Central memory CD8-positive, alpha-beta T cell (primary cell): ENCODE results near the gene EFHC2.
A peak's percentile ranks its signal among the peaks of the same experiment; 100 is the strongest.

Experiments
- ATAC-seq: fragments of 150-1000 bp; cut with Tn5 transposase; replicated peaks from 2 replicates; pipeline ENCODE4 v1.10.0; 2022; ENCODE audit warnings: mild to moderate bottlenecking, moderate FRiP score, moderate number of reproducible peaks; ENCODE audit not compliant: poor library complexity, severe bottlenecking; ENCODE audit errors: extremely low read depth
- DNase-seq, 2 donors: peaks; one replicate each; pipeline ENCODE4 v3.0.0; 2021; ENCODE audit warnings: low spot score in 2 of 2
- H3K27ac Mint-ChIP-seq: one replicate; pipeline ENCODE4 v1.8.0; 2022; ENCODE audit warnings: low read depth, mild to moderate bottlenecking, moderate library complexity, mixed read lengths
- H3K27me3 Mint-ChIP-seq: one replicate; pipeline ENCODE4 v1.8.0; 2022; ENCODE audit warnings: mixed read lengths
- H3K36me3 Mint-ChIP-seq: one replicate; pipeline ENCODE4 v1.8.0; 2022; ENCODE audit warnings: mild to moderate bottlenecking, moderate library complexity, mixed read lengths; ENCODE audit not compliant: insufficient read depth
- H3K4me1 Mint-ChIP-seq: one replicate; pipeline ENCODE4 v1.8.0; 2022; ENCODE audit warnings: mixed read lengths
- H3K4me3 Mint-ChIP-seq: one replicate; pipeline ENCODE4 v1.8.0; 2022; ENCODE audit warnings: mild to moderate bottlenecking, moderate library complexity, mixed read lengths
- H3K9me3 Mint-ChIP-seq: one replicate; pipeline ENCODE4 v1.8.0; 2022; ENCODE audit warnings: mixed read lengths

EFHC2 gene

DNA sequence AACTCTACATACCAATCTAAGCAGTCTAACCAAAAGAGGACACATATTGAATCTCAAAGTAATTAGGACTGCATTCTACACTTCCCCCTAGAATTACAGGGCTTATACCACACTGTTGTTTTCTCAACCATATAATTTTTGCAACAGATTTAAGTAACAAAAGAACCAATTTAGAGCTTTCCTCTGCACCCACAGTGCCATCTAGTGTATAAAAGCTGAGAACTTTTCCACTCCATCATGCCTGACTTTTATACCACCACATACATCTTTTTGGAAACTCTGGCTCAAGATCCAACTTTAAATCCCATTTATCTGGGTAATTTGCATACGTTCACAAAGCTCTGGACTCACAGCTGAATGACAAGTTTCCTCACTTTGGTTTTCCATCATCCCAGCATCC lies 99.5 kb downstream of the EFHC2 start:
- H3K36me3 Mint-ChIP-seq: no peaks in the 10 kb centered on the region
- H3K27ac Mint-ChIP-seq: peak overlapping the region; percentile 25
- ATAC-seq (no peak), DNase-seq (no peak)
- H3K27me3 Mint-ChIP-seq: no peaks in the 10 kb centered on the region
- H3K4me1 Mint-ChIP-seq: peaks cover 10% of the 10 kb centered on the region
- no peak overlapping the region for H3K4me3 Mint-ChIP-seq
- H3K9me3 Mint-ChIP-seq: no peaks in the 10 kb centered on the region

DNA sequence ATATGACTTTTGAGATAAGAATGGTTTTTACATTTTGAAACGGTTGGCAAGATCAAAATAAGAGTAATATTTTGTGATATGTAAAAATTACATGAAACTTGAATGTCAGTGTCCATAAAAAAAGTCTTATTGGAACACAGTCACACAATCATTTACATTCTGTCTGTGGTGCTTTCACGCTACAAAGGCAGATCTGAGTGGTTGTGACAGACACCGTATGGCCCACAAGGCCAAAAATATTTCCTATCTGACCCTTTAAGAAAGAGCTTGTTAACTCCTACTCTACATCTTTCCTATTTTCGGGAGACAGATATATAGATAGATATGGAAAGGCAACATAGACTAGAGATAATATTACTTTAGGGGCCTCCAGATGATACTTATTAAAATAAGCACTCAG lies 101.9 kb downstream of the EFHC2 start:
- Mint-ChIP-seq H3K4me3 (no peak overlapping the region), H3K36me3 (no peaks in the 10 kb centered on the region), H3K27me3 (no peaks in the 10 kb centered on the region), H3K9me3 (no peaks in the 10 kb centered on the region), H3K27ac (no peak overlapping the region), H3K4me1 (peaks cover 10% of the 10 kb centered on the region)
- DNase-seq (no peak), ATAC-seq (no peak)

DNA sequence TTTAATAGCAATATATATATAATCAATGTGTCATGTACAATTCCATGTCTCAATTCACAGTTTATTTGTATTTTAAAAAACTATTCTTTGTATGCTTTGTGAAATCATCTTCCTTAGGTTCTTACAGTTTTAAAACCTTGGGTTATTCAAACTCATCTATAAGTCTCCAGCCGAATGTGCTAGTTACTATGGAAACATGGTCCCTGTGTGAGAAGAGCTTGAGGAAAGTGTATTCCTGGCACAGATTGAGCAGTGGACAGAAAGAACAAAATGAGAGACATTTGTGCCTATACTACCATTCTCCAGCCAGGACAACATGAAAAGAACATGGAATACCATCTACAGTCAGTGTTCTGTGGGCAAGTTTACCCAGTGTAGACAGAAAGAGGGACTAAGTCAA lies 103.4 kb downstream of the EFHC2 start:
- DNase-seq (no peak), ATAC-seq (no peak)
- no peak overlapping the region for H3K27ac Mint-ChIP-seq
- no peaks in the 10 kb centered on the region for H3K36me3 Mint-ChIP-seq
- peaks cover 14% of the 10 kb centered on the region for H3K4me1 Mint-ChIP-seq
- H3K27me3 Mint-ChIP-seq: no peaks in the 10 kb centered on the region
- H3K9me3 Mint-ChIP-seq: no peaks in the 10 kb centered on the region
- H3K4me3 Mint-ChIP-seq: no peak overlapping the region

DNA sequence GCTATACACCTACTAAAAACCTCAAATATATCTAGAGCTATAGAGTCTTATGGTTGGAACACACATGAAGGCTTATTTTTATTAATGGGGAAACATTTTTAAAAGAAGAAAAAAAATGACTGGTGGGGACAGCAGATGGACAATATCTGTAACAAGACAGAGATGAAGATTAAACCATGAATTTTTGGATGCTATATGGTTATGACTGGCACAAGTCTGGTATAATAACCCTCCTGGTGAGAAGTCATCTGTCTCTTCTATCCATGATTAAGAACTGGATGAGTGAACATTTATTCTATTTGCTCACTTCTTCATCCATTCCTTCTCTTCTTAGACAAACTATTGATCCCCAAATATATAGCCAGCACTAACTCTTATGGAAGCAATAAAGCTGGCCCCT lies 104.4 kb downstream of the EFHC2 start:
- H3K27ac Mint-ChIP-seq: no peak overlapping the region
- DNase-seq: no peak
- no peak overlapping the region for H3K4me3 Mint-ChIP-seq
- no peaks in the 10 kb centered on the region for H3K9me3 Mint-ChIP-seq
- H3K27me3 Mint-ChIP-seq: no peaks in the 10 kb centered on the region
- H3K36me3 Mint-ChIP-seq: no peaks in the 10 kb centered on the region
- no peak for ATAC-seq
- peaks cover 11% of the 10 kb centered on the region for H3K4me1 Mint-ChIP-seq

DNA sequence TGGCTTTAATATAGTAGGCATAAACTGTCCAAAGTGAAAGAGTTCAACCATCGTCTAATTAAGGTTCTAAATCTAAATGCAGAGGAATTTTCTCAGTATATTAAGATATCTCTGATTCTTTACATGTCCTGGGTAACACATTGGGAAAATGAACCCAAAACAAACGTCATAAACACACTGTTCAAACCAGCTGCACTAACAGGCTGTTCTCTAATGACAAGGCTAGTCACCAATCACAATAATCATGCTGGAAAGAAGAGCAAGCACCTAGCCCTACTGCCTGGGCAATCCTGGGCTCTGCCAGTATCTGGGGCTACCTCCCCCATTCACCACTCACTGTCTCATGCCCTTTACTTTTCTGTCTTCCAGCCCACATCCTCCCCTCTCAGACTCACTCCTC lies 107.9 kb downstream of the EFHC2 start:
- Mint-ChIP-seq H3K27ac (no peak overlapping the region), H3K9me3 (no peaks in the 10 kb centered on the region), H3K4me1 (peaks cover 5% of the 10 kb centered on the region), H3K27me3 (no peaks in the 10 kb centered on the region), H3K4me3 (no peak overlapping the region), H3K36me3 (no peaks in the 10 kb centered on the region)
- DNase-seq: no peak
- no peak for ATAC-seq

DNA sequence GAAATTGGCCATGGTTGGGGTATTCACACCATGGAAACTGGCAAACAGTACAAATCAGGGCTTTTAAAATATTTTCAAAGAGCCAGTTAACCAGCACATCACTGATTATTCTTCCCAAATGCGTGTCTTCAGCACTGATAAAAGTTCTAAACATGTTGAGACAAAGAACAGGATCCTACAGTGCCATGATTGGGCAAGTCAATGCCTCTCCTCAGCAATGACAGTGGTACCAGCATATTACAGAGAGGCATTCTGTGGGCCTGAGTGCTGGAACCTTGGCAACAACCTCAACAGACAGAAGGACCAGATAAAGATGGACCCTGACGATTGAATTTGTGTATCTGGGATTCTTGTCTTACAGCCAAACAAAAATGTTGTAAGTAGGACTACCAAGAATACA lies 108.9 kb downstream of the EFHC2 start:
- Mint-ChIP-seq H3K4me3 (no peak overlapping the region), H3K9me3 (no peaks in the 10 kb centered on the region), H3K27ac (no peak overlapping the region), H3K4me1 (peaks cover 5% of the 10 kb centered on the region), H3K27me3 (no peaks in the 10 kb centered on the region), H3K36me3 (no peaks in the 10 kb centered on the region)
- DNase-seq (no peak), ATAC-seq (no peak)

DNA sequence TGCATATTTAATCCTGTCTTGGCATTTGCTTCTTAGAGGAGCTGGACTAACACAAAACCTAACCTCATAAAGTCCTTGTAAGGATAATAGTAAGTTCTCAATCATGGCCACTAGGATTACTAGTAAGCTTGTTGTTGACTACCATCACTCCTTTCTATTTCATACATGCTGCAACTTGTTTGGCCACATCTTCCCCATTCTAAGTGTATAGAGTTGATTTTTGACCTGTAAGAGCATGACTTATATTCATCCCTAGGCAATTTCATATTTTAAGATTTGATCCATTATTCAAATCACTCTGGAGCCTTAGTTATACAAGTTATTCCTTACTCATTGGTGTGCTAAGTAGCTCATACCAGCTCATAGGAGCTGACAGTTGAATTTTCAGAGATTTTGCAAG lies 109.4 kb downstream of the EFHC2 start:
- no peaks in the 10 kb centered on the region for H3K36me3 Mint-ChIP-seq
- no peaks in the 10 kb centered on the region for H3K9me3 Mint-ChIP-seq
- H3K4me1 Mint-ChIP-seq: peaks cover 5% of the 10 kb centered on the region
- H3K4me3 Mint-ChIP-seq: no peak overlapping the region
- no peak for ATAC-seq
- H3K27me3 Mint-ChIP-seq: no peaks in the 10 kb centered on the region
- no peak for DNase-seq
- no peak overlapping the region for H3K27ac Mint-ChIP-seq

DNA sequence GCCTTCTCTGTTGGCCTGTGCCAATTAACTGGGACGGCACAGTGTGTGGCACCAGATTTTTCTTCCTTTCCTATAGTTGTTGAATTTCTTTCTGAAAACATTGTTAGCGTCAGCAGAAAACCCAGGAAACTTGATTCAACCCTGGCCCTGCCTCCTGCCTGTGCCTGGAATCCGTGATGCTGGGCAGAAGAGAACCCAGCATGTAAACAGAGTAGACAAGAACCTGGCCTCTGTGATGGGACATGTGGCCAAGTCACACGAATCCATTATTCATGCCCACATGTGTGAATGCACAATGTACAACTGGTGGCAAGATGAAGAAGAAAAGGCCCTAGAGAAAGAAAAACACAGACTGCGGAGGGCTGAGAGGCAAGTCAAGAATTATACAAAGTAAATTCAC lies 111.4 kb downstream of the EFHC2 start:
- ATAC-seq (no peak), DNase-seq (no peak)
- no peaks in the 10 kb centered on the region for H3K27me3 Mint-ChIP-seq
- peaks cover 5% of the 10 kb centered on the region for H3K4me1 Mint-ChIP-seq
- H3K4me3 Mint-ChIP-seq: no peak overlapping the region
- H3K36me3 Mint-ChIP-seq: no peaks in the 10 kb centered on the region
- no peaks in the 10 kb centered on the region for H3K9me3 Mint-ChIP-seq
- no peak overlapping the region for H3K27ac Mint-ChIP-seq

DNA sequence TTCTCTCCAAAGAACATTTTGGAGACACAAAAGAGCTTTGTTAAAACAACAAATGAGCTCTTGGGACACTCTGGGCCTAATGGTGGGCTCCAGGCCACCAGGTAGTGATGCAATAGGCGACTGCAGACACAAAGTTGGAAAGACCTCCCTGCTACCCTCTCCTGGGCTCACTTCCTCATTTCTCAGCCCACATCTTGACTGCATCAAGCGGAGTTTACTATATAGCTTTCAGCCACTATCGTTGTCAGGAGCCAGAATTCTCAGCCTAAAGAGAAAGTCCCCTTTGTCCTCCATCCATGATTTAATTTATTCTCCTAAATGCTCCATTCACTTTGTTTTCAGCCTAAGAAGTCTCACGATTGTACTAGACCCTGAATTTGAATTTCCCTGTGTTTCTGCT lies 114.9 kb downstream of the EFHC2 start:
- no peaks in the 10 kb centered on the region for H3K36me3 Mint-ChIP-seq
- no peak for ATAC-seq

DNA sequence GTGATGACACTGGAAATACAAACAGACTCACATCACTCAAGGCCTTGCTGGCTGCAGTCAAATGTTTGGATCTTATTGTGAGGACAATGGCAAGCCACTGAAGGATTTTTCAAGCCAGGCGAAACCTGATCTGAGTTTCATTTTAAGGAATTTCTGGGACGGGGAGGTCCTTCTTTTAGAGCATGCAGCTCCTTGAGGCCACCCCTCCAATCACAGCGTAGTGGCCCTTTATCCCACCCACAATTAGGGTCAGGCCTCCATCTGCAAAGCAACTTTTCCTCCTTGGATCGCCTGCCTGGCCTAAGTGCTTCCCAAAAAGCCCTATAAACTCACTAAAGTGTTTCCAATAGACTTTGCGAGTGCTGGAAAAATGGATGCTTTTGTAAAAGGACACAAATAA lies 115.5 kb downstream of the EFHC2 start:
- H3K4me1 Mint-ChIP-seq: no peaks in the 10 kb centered on the region
- ATAC-seq: no peak

More for the DNA sequence above, 114.9 kb downstream of the EFHC2 start:
- Mint-ChIP-seq H3K4me3 (no peak overlapping the region), H3K9me3 (no peaks in the 10 kb centered on the region), H3K4me1 (no peaks in the 10 kb centered on the region), H3K27me3 (no peaks in the 10 kb centered on the region), H3K27ac (no peak overlapping the region)
- DNase-seq: no peak

DNA sequence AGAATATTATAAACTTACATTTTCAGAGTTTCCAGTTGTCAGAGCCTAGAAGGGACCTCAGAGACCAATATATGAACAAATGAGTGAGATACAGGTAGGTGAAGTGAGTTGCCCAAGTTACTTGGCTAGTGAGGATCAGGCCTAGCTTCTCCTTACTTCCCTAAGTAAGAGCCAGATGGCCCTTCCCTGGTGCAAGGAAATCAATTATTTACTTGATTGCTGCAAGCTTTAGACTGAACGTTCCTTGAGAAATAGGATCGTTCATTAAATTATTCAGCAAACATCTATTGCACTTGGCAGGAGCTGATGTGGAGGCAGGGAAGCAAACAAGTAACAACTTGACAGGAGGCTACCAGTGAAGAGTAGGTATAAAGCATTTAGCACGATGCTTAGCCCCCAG lies 117.8 kb downstream of the EFHC2 start:
- ATAC-seq: no peak
- H3K36me3 Mint-ChIP-seq: no peaks in the 10 kb centered on the region
- no peak overlapping the region for H3K4me3 Mint-ChIP-seq
- no peaks in the 10 kb centered on the region for H3K9me3 Mint-ChIP-seq
- H3K27me3 Mint-ChIP-seq: no peaks in the 10 kb centered on the region
- no peak overlapping the region for H3K27ac Mint-ChIP-seq
- H3K4me1 Mint-ChIP-seq: no peaks in the 10 kb centered on the region
- no peak for DNase-seq

More for the DNA sequence above, 115.5 kb downstream of the EFHC2 start:
- Mint-ChIP-seq H3K9me3 (no peaks in the 10 kb centered on the region), H3K27me3 (no peaks in the 10 kb centered on the region), H3K27ac (no peak overlapping the region), H3K4me3 (no peak overlapping the region), H3K36me3 (no peaks in the 10 kb centered on the region)
- no peak for DNase-seq

DNA sequence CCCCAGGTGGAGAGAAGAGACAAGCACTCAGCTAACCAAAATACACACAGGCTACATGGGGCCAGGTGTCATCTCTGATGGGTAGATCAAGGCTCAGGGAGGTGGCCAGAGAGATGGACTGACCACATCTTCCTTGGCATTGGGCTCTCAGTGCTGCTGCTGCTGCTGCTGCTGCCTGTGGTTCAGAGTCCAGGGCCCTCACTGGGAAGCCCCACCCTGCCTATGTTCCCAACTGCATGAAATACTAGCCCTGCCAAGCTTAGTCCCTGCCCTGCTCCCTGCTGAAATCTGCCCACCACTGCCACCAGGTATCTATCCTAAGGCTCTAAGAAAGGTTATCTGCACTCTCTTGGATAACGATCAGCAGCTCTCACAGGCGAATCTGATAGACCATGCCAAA lies 118.7 kb downstream of the EFHC2 start:
- DNase-seq: no peak
- no peaks in the 10 kb centered on the region for H3K4me1 Mint-ChIP-seq
- no peak for ATAC-seq
- H3K27ac Mint-ChIP-seq: no peak overlapping the region
- no peaks in the 10 kb centered on the region for H3K9me3 Mint-ChIP-seq
- H3K36me3 Mint-ChIP-seq: no peaks in the 10 kb centered on the region
- H3K27me3 Mint-ChIP-seq: no peaks in the 10 kb centered on the region
- no peak overlapping the region for H3K4me3 Mint-ChIP-seq

DNA sequence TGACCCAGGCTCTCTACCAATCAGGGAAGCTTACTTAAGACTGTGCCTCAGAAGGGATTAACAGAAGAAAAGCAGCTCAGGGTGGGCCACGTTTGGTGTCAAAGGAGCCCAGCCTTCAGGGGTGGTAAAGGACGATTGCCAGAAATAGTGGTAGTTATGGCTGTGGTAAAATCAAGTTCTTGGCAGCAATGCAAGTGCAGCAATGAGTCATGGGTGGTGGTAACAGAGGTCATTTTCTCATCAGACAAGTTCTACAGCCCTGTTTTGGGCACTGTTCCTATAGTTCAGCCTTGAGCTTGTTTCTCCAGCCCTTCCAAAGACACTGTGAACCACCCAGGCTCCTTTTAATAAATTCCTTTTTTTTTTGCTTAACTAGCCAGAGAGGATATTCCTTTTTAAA lies 120.3 kb downstream of the EFHC2 start:
- Mint-ChIP-seq H3K36me3 (no peaks in the 10 kb centered on the region), H3K4me3 (no peak overlapping the region), H3K9me3 (no peaks in the 10 kb centered on the region), H3K4me1 (no peaks in the 10 kb centered on the region), H3K27ac (no peak overlapping the region), H3K27me3 (no peaks in the 10 kb centered on the region)
- DNase-seq: no peak
- ATAC-seq: no peak

DNA sequence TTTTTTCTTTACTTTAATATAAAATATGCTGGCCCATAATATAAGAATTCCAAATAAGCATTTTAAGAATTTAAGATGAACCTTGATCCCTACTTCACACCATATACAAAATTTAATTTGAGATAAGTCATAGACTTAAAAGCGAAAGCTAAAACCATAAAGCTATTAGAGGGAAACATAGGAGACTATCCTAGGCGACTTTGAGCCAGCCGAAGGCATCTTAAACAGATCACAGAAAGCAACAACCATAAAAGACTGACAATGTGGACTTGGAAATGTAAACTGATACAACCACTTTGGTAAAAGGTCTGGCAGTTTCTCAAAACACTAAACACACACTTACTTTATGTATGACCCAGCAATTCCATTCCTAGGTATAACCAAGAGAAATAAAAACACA lies 125.0 kb downstream of the EFHC2 start:
- H3K4me1 Mint-ChIP-seq: no peaks in the 10 kb centered on the region
- H3K27me3 Mint-ChIP-seq: no peaks in the 10 kb centered on the region
- H3K9me3 Mint-ChIP-seq: no peaks in the 10 kb centered on the region
- H3K4me3 Mint-ChIP-seq: no peak overlapping the region
- DNase-seq: no peak
- H3K27ac Mint-ChIP-seq: no peak overlapping the region
- H3K36me3 Mint-ChIP-seq: no peaks in the 10 kb centered on the region
- no peak for ATAC-seq
